Loucy (cell line): ENCODE data around the gene MPRIP.
A peak's percentile ranks its signal among the peaks of the same experiment; 100 is the strongest.

Experiments used
- EZH2phosphoT487 ChIP-seq: fragments of 200-600 bp; IDR thresholded peaks from 2 replicates; pipeline ENCODE4 v1.6.1; 2018; ENCODE audit warnings: antibody characterized with exemption, mild to moderate bottlenecking, moderate library complexity, borderline replicate concordance
- TF ChIP-seq, protein P1 (sequence below): fragments of 200-600 bp; sonication (generic); conservative IDR thresholded peaks from 2 replicates; pipeline ENCODE4 v1.5.1; 2014; ENCODE audit warnings: mild to moderate bottlenecking, antibody characterized with exemption, low read length

DNA sequence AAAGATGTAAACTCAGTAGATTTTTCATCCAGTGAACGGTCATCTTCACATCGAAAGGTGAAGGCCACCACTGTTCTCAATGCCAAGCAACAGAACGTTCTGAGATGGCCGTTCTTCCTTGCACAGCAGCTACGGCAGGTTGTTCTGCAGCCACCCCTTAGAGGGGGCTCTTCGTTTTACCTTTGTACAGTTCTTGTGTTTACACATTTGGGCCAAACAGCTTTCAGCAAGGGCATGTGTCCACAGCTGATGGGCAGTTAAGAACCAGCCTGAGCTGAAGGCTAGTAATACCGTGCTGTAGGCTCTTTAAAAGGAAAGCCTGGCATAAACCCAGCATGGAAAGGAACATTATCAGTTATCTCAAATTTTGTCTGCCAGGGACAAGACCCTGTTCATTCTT is 147.9 kb downstream of the MPRIP start:
- TF ChIP-seq, protein P1, sequence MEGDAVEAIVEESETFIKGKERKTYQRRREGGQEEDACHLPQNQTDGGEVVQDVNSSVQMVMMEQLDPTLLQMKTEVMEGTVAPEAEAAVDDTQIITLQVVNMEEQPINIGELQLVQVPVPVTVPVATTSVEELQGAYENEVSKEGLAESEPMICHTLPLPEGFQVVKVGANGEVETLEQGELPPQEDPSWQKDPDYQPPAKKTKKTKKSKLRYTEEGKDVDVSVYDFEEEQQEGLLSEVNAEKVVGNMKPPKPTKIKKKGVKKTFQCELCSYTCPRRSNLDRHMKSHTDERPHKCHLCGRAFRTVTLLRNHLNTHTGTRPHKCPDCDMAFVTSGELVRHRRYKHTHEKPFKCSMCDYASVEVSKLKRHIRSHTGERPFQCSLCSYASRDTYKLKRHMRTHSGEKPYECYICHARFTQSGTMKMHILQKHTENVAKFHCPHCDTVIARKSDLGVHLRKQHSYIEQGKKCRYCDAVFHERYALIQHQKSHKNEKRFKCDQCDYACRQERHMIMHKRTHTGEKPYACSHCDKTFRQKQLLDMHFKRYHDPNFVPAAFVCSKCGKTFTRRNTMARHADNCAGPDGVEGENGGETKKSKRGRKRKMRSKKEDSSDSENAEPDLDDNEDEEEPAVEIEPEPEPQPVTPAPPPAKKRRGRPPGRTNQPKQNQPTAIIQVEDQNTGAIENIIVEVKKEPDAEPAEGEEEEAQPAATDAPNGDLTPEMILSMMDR: peak; percentile 7; the same call in 1 of the 2 replicates
- no peak for TF ChIP-seq EZH2phosphoT487
